ENCODE measurements around the gene EHMT1. TPM values are rescaled to one million over a fixed set of nuclear protein-coding genes. Genes with fewer than 3 reads are reported as not detected.

Gene EHMT1
- total RNA-seq, 1 experiment from 2014 or later, result 63.9 TPM

GRCh38 chr9:137697832-137698231 lies 79.0 kb downstream of the EHMT1 start:
- ATAC-seq, result no peak
- CTCF ChIA-PET, result no interaction called here
- Histone ChIP-seq H3K27me3 (ENCODE audit: control insufficient read depth, insufficient read depth, low read length) (no peaks in the 10 kb centered on the region), H3K4me1 (ENCODE audit: control insufficient read depth, insufficient read depth, low read length) (no peaks in the 10 kb centered on the region), H3K4me3 (ENCODE audit: low read depth in 2 of 2, low read length in 2 of 2) (no peak overlapping the region), H3K27ac (ENCODE audit: low read length) (no peak overlapping the region), H3K36me3 (ENCODE audit: control insufficient read depth, insufficient read depth, low read length) (no peaks in the 10 kb centered on the region), H3K9me3 (ENCODE audit: control insufficient read depth, insufficient read depth, low read depth, low read length) (peaks cover 3% of the 10 kb centered on the region; the same call in 1 of the 2 replicates)
- in situ Hi-C loops (cut with HindIII; ENCODE audit: low pct_unique_long_range_greater_than_20kb, low sequenced_read_pairs), result no loop called here
- no peak for DNase-seq (ENCODE audit: low read depth, low spot score)
- TF ChIP-seq TCF7L2 (IDR thresholded peaks at IDR 0.05; ENCODE audit: low read depth, low read length), result no peak
- TF ChIP-seq SIN3A (IDR thresholded peaks at IDR 0.05; ENCODE audit: borderline replicate concordance, insufficient read depth, low read depth, low read length), result no peak
- TF ChIP-seq REST (IDR thresholded peaks at IDR 0.05; ENCODE audit: insufficient read depth in 1 of 2, low read depth in 2 of 2, low read length in 1 of 2), result no peak
- TF ChIP-seq, protein P1, sequence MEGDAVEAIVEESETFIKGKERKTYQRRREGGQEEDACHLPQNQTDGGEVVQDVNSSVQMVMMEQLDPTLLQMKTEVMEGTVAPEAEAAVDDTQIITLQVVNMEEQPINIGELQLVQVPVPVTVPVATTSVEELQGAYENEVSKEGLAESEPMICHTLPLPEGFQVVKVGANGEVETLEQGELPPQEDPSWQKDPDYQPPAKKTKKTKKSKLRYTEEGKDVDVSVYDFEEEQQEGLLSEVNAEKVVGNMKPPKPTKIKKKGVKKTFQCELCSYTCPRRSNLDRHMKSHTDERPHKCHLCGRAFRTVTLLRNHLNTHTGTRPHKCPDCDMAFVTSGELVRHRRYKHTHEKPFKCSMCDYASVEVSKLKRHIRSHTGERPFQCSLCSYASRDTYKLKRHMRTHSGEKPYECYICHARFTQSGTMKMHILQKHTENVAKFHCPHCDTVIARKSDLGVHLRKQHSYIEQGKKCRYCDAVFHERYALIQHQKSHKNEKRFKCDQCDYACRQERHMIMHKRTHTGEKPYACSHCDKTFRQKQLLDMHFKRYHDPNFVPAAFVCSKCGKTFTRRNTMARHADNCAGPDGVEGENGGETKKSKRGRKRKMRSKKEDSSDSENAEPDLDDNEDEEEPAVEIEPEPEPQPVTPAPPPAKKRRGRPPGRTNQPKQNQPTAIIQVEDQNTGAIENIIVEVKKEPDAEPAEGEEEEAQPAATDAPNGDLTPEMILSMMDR (IDR thresholded peaks at IDR 0.05), result no peak
- TF ChIP-seq POLR2AphosphoS5 (IDR thresholded peaks at IDR 0.05; ENCODE audit: low read depth, low read length), result no peak
- intact Hi-C loops (cut with micrococcal nuclease; ENCODE audit: unreplicated experiment), result no loop called here
- POLR2A ChIA-PET, result no interaction called here
- no TSS peak for BruUV-seq (replicated peaks)

GRCh38 chr9:137700911-137701310 lies 82.1 kb downstream of the EHMT1 start:
- Histone ChIP-seq H3K9me3 (ENCODE audit: control insufficient read depth, insufficient read depth, low read depth, low read length) (peaks cover 3% of the 10 kb centered on the region; the same call in 1 of the 2 replicates), H3K4me1 (ENCODE audit: control insufficient read depth, insufficient read depth, low read length) (no peaks in the 10 kb centered on the region), H3K27me3 (ENCODE audit: control insufficient read depth, insufficient read depth, low read length) (no peaks in the 10 kb centered on the region), H3K27ac (ENCODE audit: low read length) (no peak overlapping the region), H3K4me3 (ENCODE audit: low read depth in 2 of 2, low read length in 2 of 2) (no peak overlapping the region), H3K36me3 (ENCODE audit: control insufficient read depth, insufficient read depth, low read length) (no peaks in the 10 kb centered on the region)
- in situ Hi-C loops (cut with HindIII; ENCODE audit: low pct_unique_long_range_greater_than_20kb, low sequenced_read_pairs) (no loop called here), intact Hi-C loops (cut with micrococcal nuclease; ENCODE audit: unreplicated experiment) (no loop called here)
- ATAC-seq, result no peak
- DNase-seq (ENCODE audit: low read depth, low spot score), result no peak
- TF ChIP-seq SIN3A (IDR thresholded peaks at IDR 0.05; ENCODE audit: borderline replicate concordance, insufficient read depth, low read depth, low read length) (no peak), POLR2AphosphoS5 (IDR thresholded peaks at IDR 0.05; ENCODE audit: low read depth, low read length) (no peak)
- TF ChIP-seq, protein P1 (IDR thresholded peaks at IDR 0.05), result no peak
- no TSS peak for BruUV-seq (replicated peaks)
- ChIA-PET POLR2A (interaction anchor here (0.5 kb wide), 1 partner anchor 37 kb away, joined by 5 read pairs; no protein-coding TSS in a partner anchor), CTCF (interaction anchor here (0.6 kb wide), 1 partner anchor 10 kb away, joined by 5 read pairs; no protein-coding TSS in a partner anchor)

Data from Panc1 (cell line).